ENCODE measurements around the gene CPNE9.
A peak's percentile ranks its signal among the peaks of the same experiment; 100 is the strongest.

CPNE9 gene, protein sequence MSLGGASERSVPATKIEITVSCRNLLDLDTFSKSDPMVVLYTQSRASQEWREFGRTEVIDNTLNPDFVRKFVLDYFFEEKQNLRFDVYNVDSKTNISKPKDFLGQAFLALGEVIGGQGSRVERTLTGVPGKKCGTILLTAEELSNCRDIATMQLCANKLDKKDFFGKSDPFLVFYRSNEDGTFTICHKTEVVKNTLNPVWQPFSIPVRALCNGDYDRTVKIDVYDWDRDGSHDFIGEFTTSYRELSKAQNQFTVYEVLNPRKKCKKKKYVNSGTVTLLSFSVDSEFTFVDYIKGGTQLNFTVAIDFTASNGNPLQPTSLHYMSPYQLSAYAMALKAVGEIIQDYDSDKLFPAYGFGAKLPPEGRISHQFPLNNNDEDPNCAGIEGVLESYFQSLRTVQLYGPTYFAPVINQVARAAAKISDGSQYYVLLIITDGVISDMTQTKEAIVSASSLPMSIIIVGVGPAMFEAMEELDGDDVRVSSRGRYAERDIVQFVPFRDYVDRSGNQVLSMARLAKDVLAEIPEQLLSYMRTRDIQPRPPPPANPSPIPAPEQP

DNA sequence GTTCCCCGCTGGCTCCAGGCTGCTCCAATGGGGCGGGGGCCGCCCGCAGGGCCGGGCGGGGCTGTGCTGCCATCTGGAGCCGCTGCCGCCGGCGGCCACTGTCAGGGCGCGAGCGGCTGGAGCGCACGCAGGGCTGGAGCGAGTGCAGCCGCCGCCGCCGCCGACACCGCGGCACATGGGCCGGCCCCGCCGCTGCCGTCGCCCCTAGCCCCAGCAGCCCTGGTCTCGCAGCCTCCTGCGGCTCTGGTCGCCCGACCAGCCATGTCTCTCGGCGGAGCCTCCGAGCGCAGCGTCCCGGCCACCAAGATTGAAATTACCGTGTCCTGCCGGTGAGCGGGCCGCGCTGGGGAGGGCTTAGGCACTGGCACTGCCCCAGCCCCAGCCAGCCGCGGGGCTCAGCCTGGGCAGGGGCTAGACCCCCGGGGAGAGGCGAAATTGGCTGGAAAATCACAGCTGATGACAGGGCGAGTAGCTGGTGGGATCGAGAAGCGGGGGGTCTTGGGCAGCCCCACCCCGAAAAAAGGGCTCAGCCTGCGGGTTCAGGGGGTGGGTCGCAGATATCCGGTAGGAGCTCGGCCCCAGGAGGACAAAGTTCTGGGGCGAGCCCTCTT is at the start of gene CPNE9:
CPNE9 (plus strand) TSS at position 98 of the 611 bp plus-strand sequence; CDS start at position 262, 164 bp downstream.
- DNase-seq: peak; percentile 7 to 43

DNA sequence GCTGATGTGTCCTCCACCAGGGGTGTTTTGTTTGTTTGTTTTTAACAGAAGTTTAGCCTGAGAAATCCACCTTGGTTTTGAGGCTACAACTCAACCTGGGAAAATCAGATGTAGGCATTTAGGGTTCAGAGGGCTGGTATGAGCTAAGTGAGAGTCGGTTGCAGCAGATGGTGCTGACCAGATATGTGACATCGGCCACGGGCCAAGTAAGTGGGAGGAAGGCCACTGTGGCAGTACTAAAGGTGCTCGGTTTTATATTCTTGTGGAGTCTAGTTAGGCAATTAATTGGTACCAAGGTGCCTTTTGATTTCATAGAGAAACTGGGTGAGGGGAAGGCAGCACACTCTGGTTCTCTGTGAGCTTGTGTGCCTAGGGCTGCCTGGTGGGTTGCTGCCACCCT is 43.8 kb upstream of the CPNE9 start:
- no peak for DNase-seq

DNA sequence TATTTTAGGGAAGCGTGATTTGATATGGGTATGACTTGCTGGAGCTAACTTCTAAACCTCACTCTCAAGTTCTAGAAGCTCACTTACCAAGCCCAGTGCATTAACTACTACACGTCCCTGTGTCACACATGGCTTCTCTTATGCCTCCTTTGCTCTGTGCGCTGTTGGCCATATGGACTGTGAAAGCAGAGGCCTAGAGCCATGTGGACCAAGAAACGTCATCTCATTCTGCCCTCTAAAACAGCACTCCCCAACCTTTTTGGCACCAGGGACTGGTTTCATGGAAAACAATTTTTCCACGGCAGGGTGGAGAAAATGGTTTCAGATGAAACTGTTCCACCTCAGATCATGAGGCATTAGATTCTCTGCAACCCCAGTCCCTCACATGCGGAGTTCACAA is 42.7 kb upstream of the CPNE9 start:
- no peak for DNase-seq

DNA sequence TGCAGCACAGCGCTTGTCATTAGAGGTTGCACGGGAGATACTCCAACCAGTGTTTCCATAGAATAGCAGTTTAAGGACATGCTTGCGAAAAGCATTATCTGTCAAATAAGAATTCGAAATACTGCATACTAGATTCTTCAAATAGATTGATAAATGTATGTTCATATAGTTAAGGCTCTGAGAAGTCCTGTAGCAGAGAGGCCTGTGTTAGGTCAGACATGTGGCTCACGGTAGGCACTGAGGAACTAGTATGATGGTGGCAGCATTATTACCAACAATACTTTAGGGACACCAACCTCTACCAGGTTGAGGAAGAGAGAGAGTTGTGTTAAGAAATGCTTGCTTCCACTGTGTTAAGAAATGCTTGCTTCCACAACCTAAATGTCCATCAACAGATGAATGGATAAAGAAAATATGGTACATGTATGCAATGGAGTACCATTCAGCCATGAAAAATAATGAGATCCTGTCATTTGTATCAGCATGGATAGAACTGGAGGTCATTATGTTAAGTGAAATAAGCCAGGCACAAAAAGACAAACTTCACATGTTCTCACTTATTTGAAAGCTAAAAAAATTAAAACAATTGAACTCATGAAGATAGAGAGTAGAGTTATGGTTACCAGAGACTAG is 39.4 kb upstream of the CPNE9 start:
- DNase-seq: no peak

DNA sequence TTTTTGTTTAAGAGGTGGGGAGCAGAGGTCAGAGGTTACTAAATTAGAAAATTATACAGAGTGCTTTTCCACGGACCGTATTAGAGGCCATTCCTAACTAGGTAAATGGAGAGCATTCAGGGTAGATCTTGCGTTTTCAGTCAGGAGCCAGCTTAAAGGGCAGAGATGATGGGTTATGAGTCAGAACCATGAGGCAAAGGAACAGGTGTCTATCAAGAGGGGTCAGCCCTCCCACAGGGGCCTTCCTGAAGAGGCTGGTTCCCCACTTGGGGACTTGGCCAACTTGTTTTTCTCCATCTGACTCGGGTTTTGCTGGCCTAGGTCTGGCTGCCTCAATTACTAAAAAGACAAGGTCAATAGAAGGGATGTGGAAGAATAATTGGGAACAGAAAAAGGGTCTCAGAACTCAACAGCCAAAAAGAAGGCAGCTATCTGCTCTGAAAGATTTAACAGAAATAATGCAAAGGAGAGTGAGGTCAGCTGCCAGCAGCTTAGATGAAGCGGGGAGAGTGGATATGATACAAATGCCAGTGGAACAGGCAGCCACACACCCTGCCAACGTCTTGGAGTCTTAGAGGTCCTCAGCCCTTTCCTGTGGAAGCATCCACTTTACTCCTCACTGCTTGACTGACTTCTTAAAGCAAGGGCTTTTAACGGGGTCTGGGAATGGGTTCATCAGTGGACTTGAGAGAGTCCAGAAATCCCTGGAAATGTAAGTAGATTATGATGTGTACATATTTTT is 36.8 kb upstream of the CPNE9 start:
- no peak for DNase-seq

DNA sequence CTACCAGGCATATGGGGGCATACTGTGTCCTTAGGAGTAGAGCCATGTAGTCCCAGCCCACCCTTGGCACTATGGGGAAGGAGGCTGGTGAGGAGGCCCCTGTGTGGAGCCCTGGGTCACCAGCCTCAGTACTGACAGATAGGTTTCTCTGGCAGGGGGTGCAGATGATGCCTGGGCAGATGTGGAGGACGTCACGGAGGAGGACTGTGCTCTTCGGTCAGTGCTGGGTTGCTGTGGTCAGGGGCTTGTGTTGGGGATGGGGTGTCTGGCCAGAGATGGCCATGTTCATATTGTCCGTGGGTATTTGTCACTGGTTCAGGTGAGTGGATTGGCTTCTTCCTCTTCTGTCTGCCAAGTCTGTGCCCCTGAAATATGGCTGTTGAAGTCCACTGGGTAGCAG is 34.4 kb upstream of the CPNE9 start:
- no peak for DNase-seq

DNA sequence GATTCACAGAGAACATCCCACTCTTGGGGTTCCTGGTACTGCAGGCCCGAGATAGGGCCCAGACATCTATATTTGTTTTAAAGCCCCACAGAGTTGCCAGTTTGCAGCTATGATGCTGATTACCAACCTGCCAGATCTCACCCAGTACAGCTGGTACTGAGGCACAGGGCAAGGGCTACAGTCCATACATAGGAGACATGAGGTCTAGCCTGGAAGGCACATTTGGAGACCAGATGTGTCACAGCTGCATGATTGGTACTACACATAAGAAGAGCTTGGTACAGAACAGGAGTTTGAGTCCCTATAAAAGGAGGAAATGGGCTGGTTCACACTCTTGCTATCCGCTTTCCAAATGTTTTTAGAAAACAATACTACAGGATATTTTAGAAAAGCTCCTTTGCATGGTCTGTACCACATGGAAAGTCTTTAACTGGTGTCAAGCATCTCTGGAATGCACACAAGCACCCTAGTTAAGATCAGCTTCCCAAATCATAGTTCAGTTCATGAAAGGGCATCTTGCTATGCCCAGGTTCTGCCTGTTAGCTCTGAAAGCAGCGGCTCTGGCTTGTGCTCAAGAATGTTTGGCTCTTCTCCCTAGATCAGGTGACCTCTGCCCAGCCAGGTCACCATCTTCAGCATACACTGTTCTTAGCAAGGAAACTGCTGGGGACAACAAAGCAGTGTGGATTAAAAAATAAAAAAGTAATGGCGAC is 33.8 kb upstream of the CPNE9 start:
- no peak for DNase-seq

DNA sequence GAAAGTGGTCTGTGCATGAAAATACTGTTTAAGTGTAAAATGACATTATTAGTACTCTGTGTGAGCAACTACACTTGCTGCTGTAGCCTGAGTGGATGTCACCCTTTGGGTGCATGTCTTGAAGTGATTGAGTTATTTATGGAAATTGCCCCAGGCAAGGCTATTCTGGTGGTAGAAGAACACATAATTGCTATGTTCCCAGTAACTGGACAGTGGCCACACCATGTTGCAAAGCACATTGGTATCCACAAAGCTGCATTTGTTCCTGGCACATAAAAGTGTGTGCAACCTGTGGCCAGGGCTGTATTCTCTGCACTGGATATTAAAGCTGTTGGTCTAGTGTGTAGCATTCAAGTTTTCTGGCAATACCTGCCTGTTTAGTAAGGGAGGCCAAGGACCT is 30.6 kb upstream of the CPNE9 start:
- no peak for DNase-seq

DNA sequence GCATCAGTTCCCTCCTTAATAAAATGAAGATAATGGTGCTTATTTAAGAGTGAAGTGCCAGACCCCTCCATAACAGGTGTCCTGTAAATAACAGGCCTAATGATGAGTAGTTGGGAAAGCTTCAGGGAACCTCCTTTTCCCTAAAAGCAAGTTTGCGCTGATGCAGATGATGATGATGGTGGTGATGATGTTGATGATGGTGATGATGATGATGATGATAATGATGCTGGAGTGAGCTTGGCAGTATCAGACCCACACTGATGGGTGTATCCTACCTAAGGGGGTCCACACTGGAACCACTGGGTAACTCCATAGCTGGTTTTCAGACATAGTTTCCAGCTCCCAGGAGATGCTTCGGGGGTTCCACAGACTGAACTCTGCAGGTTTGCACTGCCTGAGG is 29.9 kb upstream of the CPNE9 start:
- DNase-seq: no peak

DNA sequence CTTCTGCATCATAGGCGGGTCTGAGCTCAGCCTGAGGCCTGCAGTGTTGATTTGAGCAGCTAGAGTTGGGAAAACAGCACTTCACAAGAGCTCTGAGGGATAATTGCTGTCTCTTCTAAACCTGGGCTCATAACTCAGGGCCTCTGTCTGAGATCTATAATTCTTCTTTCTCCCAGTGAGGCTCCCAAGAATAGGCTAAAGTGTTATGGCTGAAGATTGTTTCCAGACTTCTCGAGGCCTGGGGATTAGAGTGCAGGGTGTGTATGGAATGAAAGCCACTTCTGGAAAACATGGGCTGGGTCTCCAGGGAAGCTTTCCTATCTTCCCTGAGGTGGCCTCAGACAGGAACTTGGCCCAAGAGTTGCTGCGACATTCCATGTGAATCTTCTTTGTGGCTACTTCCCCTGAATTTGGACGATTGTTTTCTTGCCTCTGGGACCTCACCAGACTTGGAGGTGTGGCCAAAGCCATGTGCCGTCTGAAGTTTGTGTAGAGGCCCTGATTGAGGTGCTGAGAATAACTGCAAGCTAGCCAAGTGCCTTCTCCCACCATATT is 27.8 kb upstream of the CPNE9 start:
- DNase-seq: no peak

DNA sequence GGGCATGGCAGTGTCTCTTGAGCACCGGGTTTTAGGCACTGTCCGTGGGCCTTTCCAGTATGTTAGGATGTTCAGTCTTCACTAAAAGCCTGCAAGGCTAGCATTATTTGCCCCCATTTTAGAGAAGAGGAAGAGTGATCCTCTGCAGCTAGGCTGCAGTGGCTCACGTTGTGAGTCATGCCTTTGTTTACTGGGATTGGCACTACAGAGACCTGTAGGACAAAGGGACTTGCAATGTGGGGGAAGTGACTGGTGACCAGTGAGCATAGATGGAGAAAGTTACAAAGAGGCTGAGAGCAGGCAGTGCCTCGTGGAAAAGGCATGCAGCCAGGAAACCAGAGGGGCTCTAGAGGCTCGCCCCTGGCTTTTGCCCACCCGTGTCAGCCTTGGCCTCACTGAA is 26.8 kb upstream of the CPNE9 start:
- no peak for DNase-seq

DNA sequence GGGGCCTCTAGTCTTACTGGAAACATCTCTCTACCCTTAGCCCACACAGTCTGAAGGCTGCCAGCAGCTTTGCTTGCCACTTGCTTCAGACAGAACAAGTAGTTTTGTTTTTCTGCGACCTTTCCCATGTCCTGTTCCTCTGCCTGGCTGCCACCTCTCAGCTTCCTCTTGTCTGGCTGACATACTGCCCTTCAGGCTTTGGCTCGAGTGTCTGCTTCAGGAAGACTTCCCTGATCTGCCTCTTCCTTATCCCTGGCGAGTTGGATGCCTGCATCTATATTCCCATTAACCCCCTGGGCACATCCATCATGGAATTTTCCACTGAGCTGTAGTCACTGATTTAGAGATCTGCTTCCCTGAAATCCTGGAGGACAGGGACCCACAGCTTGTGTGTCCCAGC is 25.1 kb upstream of the CPNE9 start:
- no peak for DNase-seq

DNA sequence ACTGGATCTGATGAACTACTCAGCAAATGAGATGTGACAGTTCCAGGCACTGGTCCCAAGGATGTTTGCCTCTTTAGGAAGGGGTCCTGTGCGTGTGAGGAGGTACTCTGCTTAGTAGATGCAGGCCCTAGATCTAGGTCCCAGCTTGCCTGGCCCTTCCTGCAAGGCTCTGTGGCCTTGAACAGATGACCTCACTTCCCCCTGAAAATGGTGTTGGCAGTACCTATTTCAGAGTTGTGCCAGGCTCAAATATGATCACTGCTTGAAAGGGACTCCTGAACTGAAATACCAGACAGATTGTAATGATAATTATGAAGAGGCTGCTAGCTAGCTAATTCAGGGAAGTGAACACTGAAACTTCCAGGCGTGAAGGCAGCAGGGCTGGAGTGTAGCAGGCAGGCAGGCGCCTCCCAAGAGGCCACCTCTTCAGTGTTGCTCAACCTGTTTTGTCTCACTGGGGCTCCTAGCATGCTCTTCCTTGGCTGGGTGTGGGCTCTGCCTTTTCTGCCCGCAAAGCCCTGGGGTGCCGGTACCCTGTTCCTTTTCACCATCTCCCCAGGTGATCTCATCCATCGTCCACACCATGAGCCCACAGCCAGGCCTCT is 24.1 kb upstream of the CPNE9 start:
- no peak for DNase-seq

DNA sequence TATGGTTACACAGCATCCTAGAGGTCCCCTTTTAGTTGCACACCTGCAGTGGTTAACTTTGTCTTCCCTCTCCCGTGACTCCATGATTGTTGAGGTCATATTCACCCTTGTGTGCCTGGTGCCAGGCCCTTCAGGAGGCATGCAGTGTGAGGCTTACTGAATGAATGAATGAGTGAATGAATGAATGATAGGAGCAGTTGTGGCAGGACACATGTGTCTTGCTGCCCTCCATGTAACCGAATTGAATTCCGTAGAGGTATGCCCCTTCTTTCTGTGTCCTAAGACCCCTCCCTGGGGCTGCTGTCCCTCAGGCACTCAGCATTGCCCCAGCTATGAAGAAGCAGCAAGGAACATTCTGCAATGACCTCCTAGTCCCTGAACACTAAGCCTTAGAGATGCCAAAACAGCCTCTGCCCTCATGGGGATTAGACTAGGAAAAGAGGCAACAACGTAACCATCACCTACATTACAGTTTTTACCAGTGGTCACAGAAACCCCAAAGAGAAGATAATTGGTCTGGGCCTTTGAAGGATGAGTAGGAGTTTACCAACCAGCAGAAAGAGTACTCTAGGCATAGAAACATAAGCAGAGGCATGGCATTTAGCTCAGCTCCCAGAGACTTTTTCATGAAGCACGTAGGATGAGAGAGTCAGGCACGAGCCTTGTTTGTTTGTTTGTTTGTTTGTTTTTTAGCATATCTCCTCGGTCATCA is 22.5 kb upstream of the CPNE9 start:
- no peak for DNase-seq

DNA sequence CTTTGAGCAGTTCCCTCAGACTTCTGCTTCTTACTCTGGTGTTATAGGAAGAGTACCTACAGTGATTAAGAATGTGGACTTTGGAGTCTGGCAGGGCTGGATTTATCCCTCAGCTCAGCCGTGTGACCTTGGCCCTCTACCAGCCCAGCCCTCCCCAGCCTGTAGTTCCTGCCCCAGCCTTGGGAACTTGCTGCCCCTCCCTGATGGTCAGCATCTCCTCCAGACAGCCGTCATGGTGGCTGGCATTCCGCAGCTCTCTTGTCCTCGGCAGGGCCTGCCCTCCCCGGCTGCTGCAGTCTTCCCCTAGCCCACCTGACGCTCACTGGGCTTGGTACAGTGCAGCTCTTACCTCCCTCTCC is 21.9 kb upstream of the CPNE9 start:
- DNase-seq: no peak

DNA sequence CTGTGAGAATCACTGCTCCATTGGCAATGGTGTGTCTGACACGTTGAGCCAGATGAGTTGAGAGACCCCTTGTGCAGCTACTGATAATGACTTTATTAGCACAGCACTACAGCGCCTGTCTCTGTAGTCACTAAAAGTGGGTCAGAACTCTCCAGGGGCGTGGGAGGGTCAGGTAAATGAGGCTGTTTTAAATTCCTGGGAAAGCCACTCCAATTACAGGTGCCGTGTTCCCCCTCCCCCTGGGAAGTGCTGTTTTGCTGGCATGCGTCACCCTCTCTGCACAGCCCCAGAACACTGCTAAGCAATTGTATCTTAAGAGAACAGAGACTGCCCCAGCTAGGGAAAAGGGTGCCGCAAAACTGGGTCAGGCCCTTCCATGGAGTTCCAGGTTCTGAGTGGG is 21.5 kb upstream of the CPNE9 start:
- DNase-seq: no peak

DNA sequence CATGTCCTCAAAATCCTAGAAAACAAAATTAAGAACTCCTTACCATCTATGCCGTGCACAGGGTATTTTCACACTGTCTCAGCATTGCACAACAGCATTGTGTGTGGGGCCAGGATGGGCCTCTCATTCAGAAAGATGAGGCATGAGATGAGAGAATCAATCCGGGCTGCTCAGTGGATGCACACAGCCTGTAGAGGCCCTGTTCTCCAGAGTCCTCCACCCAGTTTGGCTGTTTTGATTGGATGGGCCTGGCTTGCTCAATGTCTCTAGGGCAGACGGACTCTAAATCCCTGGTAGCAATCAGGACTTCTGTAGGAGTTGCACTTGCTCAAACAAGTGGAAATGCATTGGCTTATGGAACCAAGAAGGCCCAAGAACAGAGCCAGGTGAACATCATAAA is 20.2 kb upstream of the CPNE9 start:
- DNase-seq: no peak

DNA sequence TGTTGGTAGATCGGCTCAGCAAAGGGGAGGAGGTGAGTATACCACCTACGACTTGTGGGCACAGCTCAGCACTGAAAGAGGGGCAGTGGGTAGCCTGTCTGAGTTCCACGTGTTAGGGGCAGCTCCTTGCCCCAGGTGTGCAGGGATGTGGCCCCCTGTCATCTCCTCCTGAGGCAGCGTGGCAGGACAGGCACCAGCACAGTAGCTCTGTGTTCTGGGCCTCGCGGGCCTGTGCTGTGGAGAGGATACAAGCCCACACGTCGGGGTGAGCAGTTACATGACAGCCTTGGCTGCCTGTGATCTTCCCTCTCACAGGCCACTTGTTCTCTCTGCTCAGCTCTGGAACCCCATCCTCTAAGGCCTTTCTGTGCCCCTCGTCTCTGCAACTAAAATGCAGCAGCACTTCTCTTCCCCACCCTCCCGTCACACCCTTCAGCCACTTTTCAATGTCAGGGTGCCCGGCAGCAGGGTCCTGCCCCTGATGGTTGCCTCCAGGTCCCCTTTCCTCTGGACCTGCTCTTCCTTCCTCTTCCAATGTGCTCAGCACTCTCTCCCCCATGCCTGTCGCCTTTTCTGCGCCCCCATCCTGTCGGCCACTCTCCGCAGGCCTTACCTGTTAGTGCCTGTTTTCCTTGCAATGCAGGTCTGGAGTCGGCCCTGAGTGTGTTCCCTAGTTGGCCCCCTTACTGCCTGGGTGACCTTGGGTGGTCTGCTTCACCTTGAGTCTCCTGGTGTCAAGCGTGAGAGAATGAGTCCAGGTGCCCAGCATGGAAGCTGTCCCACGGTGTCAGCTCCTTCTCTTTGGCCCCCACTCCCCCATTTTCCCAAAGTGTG is 18.2 kb upstream of the CPNE9 start:
- DNase-seq: no peak

DNA sequence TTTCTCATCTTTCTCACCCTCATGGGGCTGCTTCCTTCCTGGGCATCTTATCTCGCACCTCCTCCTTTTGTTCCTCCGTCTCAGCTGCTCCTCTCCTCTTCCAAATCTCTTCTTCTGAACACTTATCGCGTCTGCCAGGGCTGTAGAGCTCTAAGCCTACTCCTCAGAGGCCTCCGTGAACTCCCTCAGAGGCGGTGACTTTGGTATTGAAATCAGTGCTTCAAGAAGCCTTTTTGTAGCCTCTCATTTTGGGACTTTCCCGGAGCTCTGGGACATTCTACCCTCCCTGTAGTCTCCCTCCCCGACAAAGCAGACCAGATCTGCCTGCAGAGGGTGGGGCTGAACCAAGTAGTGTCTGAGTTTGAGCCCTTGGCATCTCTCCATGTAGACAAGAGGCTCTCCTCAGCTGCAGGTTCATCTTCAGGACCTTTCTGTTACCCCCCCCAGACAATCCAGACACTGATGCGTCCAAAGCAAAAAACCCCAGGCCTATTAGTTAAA is 17.5 kb upstream of the CPNE9 start:
- no peak for DNase-seq

DNA sequence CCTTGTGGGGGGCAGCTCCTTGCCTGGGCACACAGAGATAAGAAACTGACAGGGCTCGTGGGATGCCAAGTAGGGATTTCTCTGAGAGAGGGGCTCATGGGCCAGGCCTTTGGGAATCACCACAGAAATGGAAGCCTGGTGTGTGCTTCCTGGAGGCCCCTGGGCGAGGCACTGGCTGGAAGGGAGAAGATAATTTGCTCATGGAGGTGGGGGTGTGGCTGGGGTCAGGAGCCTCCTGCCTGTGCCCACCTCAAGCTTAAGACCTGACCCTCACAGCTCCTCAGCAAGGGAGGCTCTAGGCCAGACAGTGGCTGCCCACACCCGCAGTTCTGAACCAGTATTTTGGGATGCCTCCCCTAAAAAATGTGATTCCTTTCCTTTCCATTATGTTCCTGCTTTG is 16.9 kb upstream of the CPNE9 start:
- DNase-seq: no peak

Measured in NCI-H524 (cell line).